GM23338 (cell line): ENCODE data around the gene GPR37.

ENCODE experiments used
- CREB1 ChIP-seq: fragments of 250-450 bp; sonication (Bioruptor Pico); IDR thresholded peaks from 2 replicates; pipeline ENCODE4 v1.5.0; 2020; ENCODE audit warnings: low read depth, mild to moderate bottlenecking, moderate library complexity
- EZH2 ChIP-seq: fragments of 200-600 bp; sonication (generic); IDR thresholded peaks from one replicate; pipeline ENCODE4 v1.8.0; 2017; ENCODE audit warnings: antibody characterized with exemption, mild to moderate bottlenecking, low read depth; ENCODE audit not compliant: unreplicated experiment
- EZH2phosphoT487 ChIP-seq: fragments of 200-600 bp; sonication (generic); IDR thresholded peaks from one replicate; pipeline ENCODE4 v1.8.1; 2018; ENCODE audit warnings: antibody characterized with exemption; ENCODE audit not compliant: unreplicated experiment
- JUNB ChIP-seq: IDR thresholded peaks from one replicate; pipeline ENCODE4 v1.6.1; 2016; ENCODE audit warnings: antibody characterized with exemption; ENCODE audit not compliant: unreplicated experiment
- NANOG ChIP-seq: IDR thresholded peaks from 2 replicates; pipeline ENCODE4 v1.6.1; 2016; ENCODE audit warnings: antibody characterized with exemption, borderline replicate concordance
- POLR2AphosphoS5 ChIP-seq: IDR thresholded peaks from 2 replicates; pipeline ENCODE4 v1.6.1; 2016; ENCODE audit warnings: antibody characterized with exemption, low read depth
- STAT1 ChIP-seq: IDR thresholded peaks from one replicate; pipeline ENCODE4 v1.6.1; 2016; ENCODE audit warnings: antibody characterized with exemption; ENCODE audit not compliant: unreplicated experiment
- ZNF114 ChIP-seq: fragments of 250-450 bp; sonication (Bioruptor Pico); IDR thresholded peaks from 2 replicates; pipeline ENCODE4 v1.5.0; 2020; ENCODE audit warnings: mild to moderate bottlenecking, moderate library complexity
- ZNF331 ChIP-seq: fragments of 250-450 bp; sonication (Bioruptor Pico); IDR thresholded peaks from 2 replicates; pipeline ENCODE4 v1.5.0; 2020; ENCODE audit warnings: low read depth, mild to moderate bottlenecking, moderate library complexity
- ZNF462 ChIP-seq: fragments of 250-450 bp; sonication (Bioruptor Pico); IDR thresholded peaks from 2 replicates; pipeline ENCODE4 v1.5.0; 2020; ENCODE audit warnings: mild to moderate bottlenecking, moderate library complexity
- TF ChIP-seq, protein P1 (sequence below), 2 experiments: fragments of 200-600 bp in 1 of 2; sonication (generic) in 1 of 2; conservative IDR thresholded peaks; 2 replicates each; pipeline versions ENCODE4 v1.5.1 to v1.6.1; 2016 to 2017; ENCODE audit warnings: antibody characterized with exemption in 2 of 2, low read depth in 2 of 2, mild to moderate bottlenecking in 2 of 2, moderate library complexity in 1 of 2
- TF ChIP-seq, protein P2 (sequence below): IDR thresholded peaks from one replicate; pipeline ENCODE4 v1.6.1; 2018; ENCODE audit warnings: antibody characterized with exemption; ENCODE audit not compliant: unreplicated experiment
- TF ChIP-seq, protein P3 (sequence below): IDR thresholded peaks from 2 replicates; pipeline ENCODE4 v1.6.1; 2016; ENCODE audit warnings: antibody characterized with exemption

DNA sequence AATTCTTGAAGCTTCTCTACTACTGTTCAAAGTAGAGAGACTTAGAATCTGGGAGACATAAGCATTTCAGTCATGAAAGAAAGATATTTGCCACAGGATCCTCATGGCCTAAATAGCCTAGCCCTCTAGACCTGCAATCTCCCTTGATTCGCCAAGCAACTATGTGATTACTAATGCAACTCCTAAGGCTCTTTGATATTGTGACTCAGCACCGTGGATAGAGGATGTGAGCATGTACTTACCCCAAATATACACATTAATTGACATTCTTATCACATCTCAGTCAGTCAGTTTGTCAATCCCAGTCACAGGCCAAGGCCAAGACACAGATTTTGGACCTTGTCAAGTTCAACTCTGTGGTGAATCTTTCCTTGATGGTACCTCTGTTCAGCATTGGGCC is 42.6 kb downstream of the GPR37 start:
- no peak for TF ChIP-seq CREB1
- TF ChIP-seq, protein P1, sequence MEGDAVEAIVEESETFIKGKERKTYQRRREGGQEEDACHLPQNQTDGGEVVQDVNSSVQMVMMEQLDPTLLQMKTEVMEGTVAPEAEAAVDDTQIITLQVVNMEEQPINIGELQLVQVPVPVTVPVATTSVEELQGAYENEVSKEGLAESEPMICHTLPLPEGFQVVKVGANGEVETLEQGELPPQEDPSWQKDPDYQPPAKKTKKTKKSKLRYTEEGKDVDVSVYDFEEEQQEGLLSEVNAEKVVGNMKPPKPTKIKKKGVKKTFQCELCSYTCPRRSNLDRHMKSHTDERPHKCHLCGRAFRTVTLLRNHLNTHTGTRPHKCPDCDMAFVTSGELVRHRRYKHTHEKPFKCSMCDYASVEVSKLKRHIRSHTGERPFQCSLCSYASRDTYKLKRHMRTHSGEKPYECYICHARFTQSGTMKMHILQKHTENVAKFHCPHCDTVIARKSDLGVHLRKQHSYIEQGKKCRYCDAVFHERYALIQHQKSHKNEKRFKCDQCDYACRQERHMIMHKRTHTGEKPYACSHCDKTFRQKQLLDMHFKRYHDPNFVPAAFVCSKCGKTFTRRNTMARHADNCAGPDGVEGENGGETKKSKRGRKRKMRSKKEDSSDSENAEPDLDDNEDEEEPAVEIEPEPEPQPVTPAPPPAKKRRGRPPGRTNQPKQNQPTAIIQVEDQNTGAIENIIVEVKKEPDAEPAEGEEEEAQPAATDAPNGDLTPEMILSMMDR (conservative IDR thresholded peaks at IDR 0.05; ENCODE audit: low read depth in 2 of 2): no peak
- no peak for TF ChIP-seq POLR2AphosphoS5
- TF ChIP-seq, protein P2, sequence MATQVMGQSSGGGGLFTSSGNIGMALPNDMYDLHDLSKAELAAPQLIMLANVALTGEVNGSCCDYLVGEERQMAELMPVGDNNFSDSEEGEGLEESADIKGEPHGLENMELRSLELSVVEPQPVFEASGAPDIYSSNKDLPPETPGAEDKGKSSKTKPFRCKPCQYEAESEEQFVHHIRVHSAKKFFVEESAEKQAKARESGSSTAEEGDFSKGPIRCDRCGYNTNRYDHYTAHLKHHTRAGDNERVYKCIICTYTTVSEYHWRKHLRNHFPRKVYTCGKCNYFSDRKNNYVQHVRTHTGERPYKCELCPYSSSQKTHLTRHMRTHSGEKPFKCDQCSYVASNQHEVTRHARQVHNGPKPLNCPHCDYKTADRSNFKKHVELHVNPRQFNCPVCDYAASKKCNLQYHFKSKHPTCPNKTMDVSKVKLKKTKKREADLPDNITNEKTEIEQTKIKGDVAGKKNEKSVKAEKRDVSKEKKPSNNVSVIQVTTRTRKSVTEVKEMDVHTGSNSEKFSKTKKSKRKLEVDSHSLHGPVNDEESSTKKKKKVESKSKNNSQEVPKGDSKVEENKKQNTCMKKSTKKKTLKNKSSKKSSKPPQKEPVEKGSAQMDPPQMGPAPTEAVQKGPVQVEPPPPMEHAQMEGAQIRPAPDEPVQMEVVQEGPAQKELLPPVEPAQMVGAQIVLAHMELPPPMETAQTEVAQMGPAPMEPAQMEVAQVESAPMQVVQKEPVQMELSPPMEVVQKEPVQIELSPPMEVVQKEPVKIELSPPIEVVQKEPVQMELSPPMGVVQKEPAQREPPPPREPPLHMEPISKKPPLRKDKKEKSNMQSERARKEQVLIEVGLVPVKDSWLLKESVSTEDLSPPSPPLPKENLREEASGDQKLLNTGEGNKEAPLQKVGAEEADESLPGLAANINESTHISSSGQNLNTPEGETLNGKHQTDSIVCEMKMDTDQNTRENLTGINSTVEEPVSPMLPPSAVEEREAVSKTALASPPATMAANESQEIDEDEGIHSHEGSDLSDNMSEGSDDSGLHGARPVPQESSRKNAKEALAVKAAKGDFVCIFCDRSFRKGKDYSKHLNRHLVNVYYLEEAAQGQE: no peak
- TF ChIP-seq EZH2: no peak
- TF ChIP-seq JUNB: no peak
- TF ChIP-seq, protein P3, sequence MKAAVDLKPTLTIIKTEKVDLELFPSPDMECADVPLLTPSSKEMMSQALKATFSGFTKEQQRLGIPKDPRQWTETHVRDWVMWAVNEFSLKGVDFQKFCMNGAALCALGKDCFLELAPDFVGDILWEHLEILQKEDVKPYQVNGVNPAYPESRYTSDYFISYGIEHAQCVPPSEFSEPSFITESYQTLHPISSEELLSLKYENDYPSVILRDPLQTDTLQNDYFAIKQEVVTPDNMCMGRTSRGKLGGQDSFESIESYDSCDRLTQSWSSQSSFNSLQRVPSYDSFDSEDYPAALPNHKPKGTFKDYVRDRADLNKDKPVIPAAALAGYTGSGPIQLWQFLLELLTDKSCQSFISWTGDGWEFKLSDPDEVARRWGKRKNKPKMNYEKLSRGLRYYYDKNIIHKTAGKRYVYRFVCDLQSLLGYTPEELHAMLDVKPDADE: no peak
- no peak for TF ChIP-seq ZNF114 (CRISPR knock-in tag)
- TF ChIP-seq ZNF331 (CRISPR knock-in tag): no peak
- no peak for TF ChIP-seq EZH2phosphoT487
- no peak for TF ChIP-seq STAT1
- TF ChIP-seq NANOG: no peak
- TF ChIP-seq ZNF462 (CRISPR knock-in tag): no peak
